HG03039 (cell line): ENCODE measurements around the gene UBTD2.
"Not testable (repeated sequence)": the region's sequence is repeated elsewhere in the genome, so short reads cannot be mapped to it uniquely, and the experiment has no call there.

Experiments used
- ATAC-seq: cut with Tn5 transposase; IDR thresholded peaks from one replicate; pipeline ENCODE4 v1.9.1; 2021; ENCODE audit warnings: mild to moderate bottlenecking, moderate library complexity; ENCODE audit not compliant: unreplicated experiment

The UBTD2 gene

GRCh38 chr5:172252501-172252900 is 31.1 kb downstream of the UBTD2 start:
- no peak for ATAC-seq

GRCh38 chr5:172251419-172251818 is 32.1 kb downstream of the UBTD2 start:
- ATAC-seq: no peak

- no peak for ATAC-seq
Measured at GRCh38 chr5:172248637-172249036, 34.9 kb downstream of the UBTD2 start.

- ATAC-seq: no peak
Measured at GRCh38 chr5:172245703-172246125, 37.9 kb downstream of the UBTD2 start.

GRCh38 chr5:172245046-172245445 is 38.5 kb downstream of the UBTD2 start:
- no peak for ATAC-seq

DNA sequence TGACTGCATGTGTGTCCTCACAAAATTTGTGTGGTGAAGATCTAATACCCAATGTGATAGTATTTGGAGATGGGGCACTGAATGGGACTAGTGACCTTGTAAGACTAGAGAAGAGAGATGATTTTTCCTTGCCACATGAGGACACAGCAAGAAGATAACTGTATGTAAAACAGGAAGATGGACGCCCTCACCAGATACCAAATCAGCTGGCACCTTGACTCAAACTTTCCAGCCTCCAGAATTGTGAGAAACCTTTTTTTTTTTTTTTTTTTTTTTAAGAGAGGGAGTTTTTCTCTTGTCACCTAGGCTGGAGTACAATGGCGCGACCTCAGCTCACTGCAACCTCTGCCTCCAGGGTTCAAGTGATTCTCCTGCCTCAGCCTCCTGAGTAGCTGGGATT is 40.3 kb downstream of the UBTD2 start:
- no peak for ATAC-seq

DNA sequence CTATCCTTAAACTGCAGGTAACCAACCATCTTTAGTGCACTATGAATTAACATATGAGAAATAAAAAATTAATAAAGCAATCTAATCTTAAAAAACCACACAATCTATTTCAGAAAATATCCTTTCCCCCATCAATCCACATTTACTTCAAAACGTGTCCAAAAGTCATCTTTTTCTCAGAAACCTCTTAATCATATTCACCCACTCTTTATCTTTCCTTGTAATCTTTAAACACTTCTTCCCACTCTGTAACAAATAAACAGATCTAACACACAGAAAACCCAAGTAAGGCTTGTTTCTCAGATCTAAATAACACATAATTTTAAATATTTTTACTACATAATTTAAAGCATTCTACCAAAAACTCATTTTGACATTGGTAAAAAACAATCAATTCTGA is 45.2 kb downstream of the UBTD2 start:
- no peak for ATAC-seq

- no peak for ATAC-seq
Measured at GRCh38 chr5:172235827-172236736, 47.5 kb downstream of the UBTD2 start.

- ATAC-seq: no peak
Measured at GRCh38 chr5:172235132-172235780, 48.3 kb downstream of the UBTD2 start.

GRCh38 chr5:172234031-172234430 is 49.5 kb downstream of the UBTD2 start:
- no peak for ATAC-seq

GRCh38 chr5:172229904-172230303 is 53.7 kb downstream of the UBTD2 start:
- no peak for ATAC-seq

DNA sequence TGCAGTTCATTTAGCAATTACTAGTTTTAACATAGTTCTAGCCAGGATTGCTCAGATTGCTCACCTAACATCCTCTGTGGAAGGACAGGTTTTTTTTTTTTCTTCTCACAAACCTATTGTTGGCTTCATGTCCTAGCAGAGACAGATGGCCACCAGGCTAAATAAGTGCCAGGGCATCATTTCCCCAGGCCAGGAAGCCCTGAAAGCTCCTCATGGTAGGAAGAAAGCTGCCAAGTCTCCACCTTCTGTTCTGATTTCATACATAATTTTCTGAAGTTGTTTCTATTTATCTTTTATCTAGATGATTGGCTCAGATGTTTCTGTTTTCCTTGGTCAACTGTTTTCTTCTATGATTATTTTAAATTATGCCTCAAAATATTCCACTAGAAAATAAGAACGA is 58.6 kb downstream of the UBTD2 start:
- ATAC-seq: no peak

DNA sequence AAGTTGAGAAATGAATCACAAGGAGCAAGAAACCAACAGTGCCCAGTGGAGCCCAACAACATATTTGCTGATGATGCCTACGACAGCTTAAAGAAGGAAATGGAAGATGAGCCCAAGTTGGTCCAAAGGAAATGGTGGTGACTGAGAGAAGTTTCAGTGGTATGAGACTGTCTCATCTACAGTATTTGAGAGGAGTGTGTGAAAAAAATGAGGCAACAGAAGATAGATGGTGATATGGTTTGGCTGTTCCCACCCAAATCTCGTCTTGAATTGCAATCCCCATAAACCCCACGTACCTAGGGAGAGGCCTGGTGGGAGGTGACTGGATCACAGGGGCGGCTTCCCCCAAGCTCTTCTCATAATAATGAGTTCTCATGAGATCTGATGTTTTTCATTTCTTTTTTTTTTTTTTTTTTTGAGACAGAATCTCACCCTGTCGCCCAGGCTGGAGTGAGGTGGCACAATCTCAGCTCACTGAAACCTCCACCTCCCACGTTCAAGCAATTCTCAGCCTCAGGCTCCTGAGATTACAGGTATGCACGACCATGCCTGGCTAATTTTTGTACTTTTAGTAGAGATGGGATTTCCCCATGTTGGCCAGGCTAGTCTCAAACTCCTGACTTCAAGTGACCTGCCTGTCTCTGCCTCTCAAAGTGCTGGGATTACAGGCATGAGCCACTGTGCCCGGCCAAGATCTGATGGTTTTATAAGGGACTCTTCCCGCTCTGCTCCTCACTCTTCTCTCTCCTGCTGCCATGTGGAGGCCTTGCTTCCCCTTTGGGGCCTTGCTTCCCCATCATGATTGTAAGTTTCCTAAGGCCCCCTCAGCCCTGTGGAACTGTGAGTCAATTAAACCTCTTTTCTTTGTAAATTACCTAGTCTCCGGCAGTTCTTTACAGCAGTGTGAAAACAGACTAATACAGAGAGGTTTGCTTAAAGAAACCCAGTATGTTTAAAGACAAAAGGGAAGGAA is 59.4 kb downstream of the UBTD2 start:
- peak; percentile 66 for ATAC-seq

GRCh38 chr5:172219296-172219695 is 64.3 kb downstream of the UBTD2 start:
- no peak for ATAC-seq

DNA sequence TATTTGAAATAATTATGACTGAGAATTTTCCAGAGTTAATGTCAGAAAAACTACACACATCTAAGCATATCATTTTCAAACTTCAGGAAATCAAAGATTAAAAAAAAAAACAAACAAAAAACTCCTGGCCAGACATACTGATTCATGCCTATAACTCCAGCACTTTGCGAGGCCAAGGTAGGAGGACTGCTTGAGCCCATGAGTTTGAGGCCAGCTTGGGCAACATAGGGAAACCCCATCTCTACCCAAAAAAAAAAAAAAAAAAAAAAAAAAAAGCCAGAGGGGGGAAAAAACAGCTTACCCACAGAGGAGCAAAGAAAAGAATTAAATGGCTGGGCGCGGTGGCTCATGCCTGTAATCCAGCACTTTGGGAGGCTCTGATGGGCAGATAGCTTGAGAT is 67.2 kb downstream of the UBTD2 start:
- no peak for ATAC-seq

DNA sequence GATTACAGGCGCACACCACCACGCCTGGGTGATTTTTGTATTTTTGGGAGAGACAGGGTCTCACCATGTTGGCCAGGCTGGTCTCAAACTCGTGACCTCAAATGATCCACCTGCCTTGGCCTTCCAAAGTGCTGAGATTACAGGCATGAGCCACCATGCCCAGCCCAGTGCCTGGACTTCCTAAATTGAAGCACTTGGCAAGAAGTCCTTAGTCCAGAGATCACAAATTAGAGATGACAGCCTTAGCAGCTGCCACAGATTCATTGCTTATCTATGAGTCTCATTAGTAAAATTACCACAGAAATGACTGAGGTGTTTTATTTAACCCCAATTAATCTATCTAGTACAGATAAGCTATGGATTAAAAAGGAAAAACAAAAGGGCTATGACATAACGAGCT is 70.4 kb downstream of the UBTD2 start:
- ATAC-seq: no peak

- ATAC-seq: no peak
Measured at GRCh38 chr5:172211676-172212075, 71.9 kb downstream of the UBTD2 start.

DNA sequence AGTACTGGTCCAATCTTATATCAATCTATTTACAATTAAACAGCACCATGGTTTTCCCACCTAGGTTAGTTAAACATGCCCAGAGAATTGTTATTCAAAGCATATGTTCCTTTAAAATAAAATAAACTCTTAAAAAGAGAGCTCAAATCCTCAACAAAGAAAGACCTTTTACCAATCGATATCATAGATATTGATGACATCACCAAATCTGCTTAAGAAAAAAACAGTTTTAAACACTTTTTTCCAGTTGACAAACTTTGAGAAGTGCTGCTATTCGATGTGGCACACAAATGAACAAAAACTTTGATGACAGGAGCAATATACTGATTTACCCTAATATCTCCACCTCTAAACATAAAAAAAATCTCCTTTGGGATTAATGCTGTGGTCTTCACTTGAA is 73.8 kb downstream of the UBTD2 start:
- ATAC-seq: no peak

GRCh38 chr5:172207511-172207910 is 76.1 kb downstream of the UBTD2 start:
- ATAC-seq: no peak

GRCh38 chr5:172205984-172206383 is 77.6 kb downstream of the UBTD2 start:
- ATAC-seq: not testable (repeated sequence)

DNA sequence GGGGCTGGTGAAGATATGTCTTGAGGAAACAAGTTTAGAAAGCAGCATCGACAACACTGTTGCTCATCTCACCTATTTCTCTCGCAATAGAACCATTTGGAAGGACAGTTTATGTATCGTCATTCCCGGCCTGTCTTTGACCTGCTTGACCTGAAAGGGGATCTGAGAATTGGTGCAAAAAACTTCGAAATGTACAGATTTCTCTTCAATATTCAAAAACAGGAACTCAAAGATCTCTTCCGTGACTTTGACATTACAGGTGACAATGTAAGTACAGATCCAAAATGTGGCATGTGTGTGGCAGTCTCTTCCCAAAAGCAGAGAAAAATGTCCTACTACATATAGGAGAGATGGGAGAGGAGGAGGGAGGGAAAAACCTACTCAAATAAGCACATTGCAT is 83.1 kb downstream of the UBTD2 start:
- ATAC-seq: no peak
